Lower leg skin (tissue), 3 donors: ENCODE results near the gene AOPEP.

Source experiments
- CTCF ChIP-seq, 3 donors: fragments of 450-650 bp; IDR thresholded peaks; one replicate each; pipeline ENCODE4 v1.5.1; 2016; ENCODE audit warnings: antibody characterized with exemption in 3 of 3, mild to moderate bottlenecking in 3 of 3, moderate library complexity in 2 of 3
- POLR2A ChIP-seq, 2 donors: fragments of 450-650 bp; IDR thresholded peaks; one replicate each; pipeline ENCODE4 v1.6.1; 2016 to 2017; ENCODE audit warnings: antibody characterized with exemption in 2 of 2, mild to moderate bottlenecking in 1 of 2, moderate library complexity in 1 of 2

GRCh38 chr9:94864196-94864595, 137.7 kb downstream of the AOPEP start:
- TF ChIP-seq CTCF (IDR thresholded peaks at IDR 0.05) (no peak), POLR2A (IDR thresholded peaks at IDR 0.05) (no peak)
